Upper lobe of right lung (tissue), 1 donor: ENCODE measurements around the gene RELCH. TPM values are rescaled to one million over a fixed set of nuclear protein-coding genes. Genes with fewer than 3 reads are reported as not detected.

Source experiments
- ATAC-seq: fragments of 200-7000 bp; cut with Tn5 transposase; one replicate; pipeline ENCODE4 v1.9.1; 2020; ENCODE audit warnings: mild to moderate bottlenecking, moderate library complexity
- DNase-seq: peaks from one replicate; pipeline ENCODE4 v3.0.0-alpha.2; 2020
- H3K27ac ChIP-seq: fragments of 200-600 bp; one replicate; pipeline ENCODE4 v1.8.0; 2022
- H3K27me3 ChIP-seq: fragments of 200-600 bp; one replicate; pipeline ENCODE4 v1.8.0; 2022; ENCODE audit warnings: mild to moderate bottlenecking
- H3K36me3 ChIP-seq: fragments of 200-600 bp; one replicate; pipeline ENCODE4 v1.8.0; 2022
- H3K4me1 ChIP-seq: fragments of 200-600 bp; one replicate; pipeline ENCODE4 v1.8.0; 2022
- H3K4me3 ChIP-seq: fragments of 200-600 bp; one replicate; pipeline ENCODE4 v1.8.0; 2022; ENCODE audit warnings: mild to moderate bottlenecking
- H3K9me3 ChIP-seq: fragments of 200-600 bp; one replicate; pipeline ENCODE4 v1.8.0; 2022
- intact Hi-C: fragments of 100-400 bp; cut with DNase I; formaldehyde crosslinking; loops from one replicate; pipeline ENCODE4 v1.11.0; 2022
- total RNA-seq: library from RNA; stranded (reverse); fragmentation: NEBNext Ultra II Directional; extraction: Animal tissue kit (Norgen Biotek cat#: 25700); gene quantifications from one replicate; pipeline ENCODE4 v1.2.1, GENCODE V29; 2021
- TF ChIP-seq, protein P1 (sequence below): fragments of 200-600 bp; IDR thresholded peaks from one replicate; pipeline ENCODE4 v1.8.0; 2022; ENCODE audit warnings: antibody characterized with exemption
- donor health status: DM: no; HTN: yes; CAD: no; lungs with severe emphysema.

RELCH gene
- total RNA-seq, 1 donor from 2014 or later = 30.0 TPM

DNA sequence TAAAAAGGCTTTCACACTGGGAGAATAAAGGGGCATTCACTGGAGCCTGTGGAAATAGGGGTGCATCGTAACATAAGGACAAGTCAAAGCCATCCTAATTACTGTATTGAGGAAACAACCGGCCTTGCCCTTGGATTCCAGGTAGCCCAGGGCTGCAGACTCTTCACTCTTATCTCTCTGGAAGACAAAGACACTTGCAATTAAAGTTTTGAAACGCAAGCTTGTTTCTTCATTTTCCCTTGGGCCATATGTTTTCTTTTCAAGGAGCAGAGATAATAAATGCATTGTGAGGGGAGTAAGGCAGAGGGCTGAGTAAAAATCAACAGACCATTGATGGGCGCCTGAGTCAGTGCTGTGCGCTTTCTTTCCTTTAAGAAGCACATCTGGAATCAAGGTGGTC is 149.6 kb downstream of the RELCH start:
- no peak overlapping the region for H3K4me3 ChIP-seq
- no peaks in the 10 kb centered on the region for H3K36me3 ChIP-seq
- no peak overlapping the region for H3K27ac ChIP-seq
- H3K4me1 ChIP-seq = peaks cover 2% of the 10 kb centered on the region
- H3K27me3 ChIP-seq = no peaks in the 10 kb centered on the region
- ATAC-seq (no peak), DNase-seq (no peak)
- intact Hi-C loops = no loop called here
- H3K9me3 ChIP-seq = no peaks in the 10 kb centered on the region
- TF ChIP-seq, protein P1, sequence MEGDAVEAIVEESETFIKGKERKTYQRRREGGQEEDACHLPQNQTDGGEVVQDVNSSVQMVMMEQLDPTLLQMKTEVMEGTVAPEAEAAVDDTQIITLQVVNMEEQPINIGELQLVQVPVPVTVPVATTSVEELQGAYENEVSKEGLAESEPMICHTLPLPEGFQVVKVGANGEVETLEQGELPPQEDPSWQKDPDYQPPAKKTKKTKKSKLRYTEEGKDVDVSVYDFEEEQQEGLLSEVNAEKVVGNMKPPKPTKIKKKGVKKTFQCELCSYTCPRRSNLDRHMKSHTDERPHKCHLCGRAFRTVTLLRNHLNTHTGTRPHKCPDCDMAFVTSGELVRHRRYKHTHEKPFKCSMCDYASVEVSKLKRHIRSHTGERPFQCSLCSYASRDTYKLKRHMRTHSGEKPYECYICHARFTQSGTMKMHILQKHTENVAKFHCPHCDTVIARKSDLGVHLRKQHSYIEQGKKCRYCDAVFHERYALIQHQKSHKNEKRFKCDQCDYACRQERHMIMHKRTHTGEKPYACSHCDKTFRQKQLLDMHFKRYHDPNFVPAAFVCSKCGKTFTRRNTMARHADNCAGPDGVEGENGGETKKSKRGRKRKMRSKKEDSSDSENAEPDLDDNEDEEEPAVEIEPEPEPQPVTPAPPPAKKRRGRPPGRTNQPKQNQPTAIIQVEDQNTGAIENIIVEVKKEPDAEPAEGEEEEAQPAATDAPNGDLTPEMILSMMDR = no peak

DNA sequence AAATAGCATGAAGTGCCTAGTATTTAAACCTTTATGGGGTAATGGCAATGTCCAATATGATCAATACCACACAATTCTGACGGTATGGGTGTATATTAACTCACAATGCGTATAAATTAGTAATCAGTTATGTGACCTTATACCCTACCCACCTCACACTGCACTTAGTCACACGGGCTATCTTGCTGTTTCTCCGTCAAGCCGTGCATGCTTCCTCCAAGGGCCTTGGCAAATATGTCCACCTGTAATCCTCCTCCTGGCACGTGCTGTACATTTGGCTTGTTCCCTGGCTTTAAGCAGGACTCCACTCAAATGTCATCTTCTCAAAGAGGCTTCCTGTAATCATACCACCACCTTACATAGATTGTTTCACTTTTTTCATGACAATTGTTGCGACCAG is 150.3 kb downstream of the RELCH start:
- no peak overlapping the region for H3K4me3 ChIP-seq
- H3K4me1 ChIP-seq = no peaks in the 10 kb centered on the region
- H3K9me3 ChIP-seq = no peaks in the 10 kb centered on the region
- no peaks in the 10 kb centered on the region for H3K27me3 ChIP-seq
- DNase-seq (no peak), ATAC-seq (no peak)
- no peaks in the 10 kb centered on the region for H3K36me3 ChIP-seq
- TF ChIP-seq, protein P1 = no peak
- intact Hi-C loops = no loop called here
- H3K27ac ChIP-seq = no peak overlapping the region

DNA sequence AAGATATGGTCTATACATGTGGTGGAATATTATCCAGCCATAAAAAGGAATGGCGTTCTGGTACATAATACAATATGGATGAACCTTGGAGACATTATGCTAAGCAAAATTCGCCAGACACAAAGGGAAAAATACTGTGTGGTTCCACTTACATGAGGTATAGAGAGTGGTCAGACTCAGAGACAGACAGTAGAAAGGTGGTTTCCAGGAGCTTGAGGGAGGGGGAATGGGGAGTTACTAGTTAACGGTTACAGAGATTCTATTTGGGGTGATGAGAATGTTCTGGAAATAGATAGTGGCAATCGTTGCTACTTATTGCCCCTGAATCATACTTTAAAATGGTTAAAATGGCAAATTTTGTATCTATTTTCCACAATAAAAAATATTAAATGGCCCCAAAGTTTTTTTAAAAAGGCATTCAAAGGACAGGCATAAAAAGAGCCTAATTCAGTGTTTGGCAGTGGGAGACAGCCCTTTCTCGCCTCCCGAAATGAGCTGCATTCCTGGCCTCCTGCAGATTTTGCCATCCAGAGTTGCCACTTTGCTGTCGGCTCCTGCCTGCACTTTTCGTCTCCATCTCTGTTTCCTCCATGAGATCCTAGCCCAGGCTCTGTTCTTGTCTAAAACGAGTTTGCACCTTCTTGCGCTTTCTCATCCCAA is 151.5 kb downstream of the RELCH start:
- intact Hi-C loops = no loop called here
- ATAC-seq = no peak
- no peak for DNase-seq
- no peaks in the 10 kb centered on the region for H3K36me3 ChIP-seq
- H3K9me3 ChIP-seq = no peaks in the 10 kb centered on the region
- no peak overlapping the region for H3K27ac ChIP-seq
- no peaks in the 10 kb centered on the region for H3K27me3 ChIP-seq
- TF ChIP-seq, protein P1 = no peak
- H3K4me1 ChIP-seq = no peaks in the 10 kb centered on the region
- no peak overlapping the region for H3K4me3 ChIP-seq

DNA sequence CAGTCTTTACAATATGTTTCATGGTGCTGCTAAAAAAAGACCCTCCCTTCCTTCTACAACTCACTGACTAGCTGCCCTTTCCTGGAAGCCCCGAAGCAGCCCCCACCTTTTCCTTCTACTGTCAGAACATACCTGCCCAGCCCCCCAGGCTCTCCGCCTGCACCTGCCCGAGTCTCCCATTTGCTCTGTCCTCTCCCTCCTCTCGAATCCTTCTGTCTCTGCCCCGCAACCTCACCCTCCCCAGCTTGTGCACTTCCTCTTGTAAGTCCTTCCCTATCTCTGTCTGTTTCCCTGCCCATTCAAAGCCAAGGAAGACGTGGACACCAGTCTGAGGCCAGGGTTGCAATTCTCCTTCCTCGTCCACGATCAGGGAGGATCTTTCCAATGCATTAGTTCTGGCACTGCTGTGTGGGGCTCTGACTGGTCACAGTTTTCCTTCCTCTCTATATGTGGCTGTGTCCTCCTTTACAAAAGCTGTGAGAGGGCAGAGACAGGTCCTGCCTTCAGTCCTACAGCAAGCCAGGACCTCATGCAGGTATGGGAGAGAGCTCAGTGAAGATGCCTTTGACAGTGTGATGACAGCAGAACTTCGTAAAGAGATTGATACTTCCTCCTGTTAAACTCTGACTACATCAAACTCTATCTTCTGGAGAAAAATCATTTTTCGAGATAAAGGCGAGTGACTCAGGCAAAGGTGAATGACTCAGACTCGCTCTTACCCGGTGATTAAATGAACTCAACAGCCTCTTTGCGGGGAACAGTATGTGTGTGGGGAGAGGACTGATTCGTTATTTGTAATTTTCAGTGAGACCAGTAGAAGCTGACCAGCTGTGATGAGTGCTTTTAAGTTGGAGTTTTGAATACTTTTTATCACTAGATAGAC is 152.3 kb downstream of the RELCH start:
- TF ChIP-seq, protein P1 = no peak
- ATAC-seq (peak; percentile 63), DNase-seq (no peak)
- no peaks in the 10 kb centered on the region for H3K27me3 ChIP-seq
- no peak overlapping the region for H3K27ac ChIP-seq
- no peaks in the 10 kb centered on the region for H3K36me3 ChIP-seq
- intact Hi-C loops = no loop called here
- no peaks in the 10 kb centered on the region for H3K4me1 ChIP-seq
- H3K4me3 ChIP-seq = no peak overlapping the region
- no peaks in the 10 kb centered on the region for H3K9me3 ChIP-seq

DNA sequence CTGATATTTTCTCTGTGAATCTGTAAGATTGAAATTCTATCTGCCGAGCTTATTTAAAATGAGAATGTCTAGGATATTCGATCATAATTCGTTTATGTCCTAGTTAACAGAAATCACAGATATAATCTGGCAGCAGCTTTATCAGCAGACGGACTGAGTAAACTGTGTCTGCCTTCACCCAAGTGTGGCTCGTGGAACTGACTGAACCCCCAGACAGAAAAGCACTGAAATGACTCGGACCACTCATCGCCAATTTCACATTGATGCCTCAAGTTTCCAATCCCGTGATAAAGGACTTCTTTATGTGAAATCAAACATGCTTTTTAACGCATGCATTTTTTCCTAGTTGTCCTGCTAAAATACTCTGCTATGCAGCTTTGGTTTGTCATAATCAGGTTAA is 153.9 kb downstream of the RELCH start:
- intact Hi-C loops = no loop called here
- no peak for ATAC-seq

More for the DNA sequence above, 153.9 kb downstream of the RELCH start:
- H3K4me1 ChIP-seq = no peaks in the 10 kb centered on the region
- no peak overlapping the region for H3K27ac ChIP-seq
- no peaks in the 10 kb centered on the region for H3K27me3 ChIP-seq
- no peaks in the 10 kb centered on the region for H3K36me3 ChIP-seq
- DNase-seq = no peak
- no peak overlapping the region for H3K4me3 ChIP-seq
- no peaks in the 10 kb centered on the region for H3K9me3 ChIP-seq
- TF ChIP-seq, protein P1 = no peak
